Psoas muscle (tissue), 8 donors: ENCODE measurements around the gene IDH2. TPM values are rescaled to one million over a fixed set of nuclear protein-coding genes. Genes with fewer than 3 reads are reported as not detected.
A peak's percentile ranks its signal among the peaks of the same experiment; 100 is the strongest.

Experiments
- ATAC-seq, 4 donors: fragments of 200-7000 bp; cut with Tn5 transposase; one replicate each; pipeline ENCODE4 v1.9.1; 2020; ENCODE audit warnings: moderate library complexity in 3 of 4, mild to moderate bottlenecking in 2 of 4
- DNase-seq, 2 donors: peaks; one replicate each; pipeline ENCODE4 v3.0.0-alpha.2; 2020
- H3K27ac ChIP-seq: fragments of 200-600 bp; one replicate; pipeline ENCODE4 v1.8.0; 2022
- H3K27me3 ChIP-seq, 3 donors: fragments of 200-600 bp in 1 of 3; one replicate each; pipeline versions ENCODE4 v1.6.1 to v1.8.0; 2013 to 2022; ENCODE audit warnings: low read length in 2 of 3, mild to moderate bottlenecking in 2 of 3, moderate library complexity in 1 of 3; ENCODE audit not compliant: insufficient read depth in 3 of 3
- H3K36me3 ChIP-seq, 2 donors: fragments of 200-600 bp in 1 of 2; one replicate each; pipeline versions ENCODE4 v1.6.1 to v1.8.0; 2013 to 2022; ENCODE audit warnings: low read depth in 1 of 2, mild to moderate bottlenecking in 1 of 2, moderate library complexity in 1 of 2; ENCODE audit not compliant: insufficient read depth in 1 of 2
- H3K4me1 ChIP-seq: fragments of 200-600 bp; one replicate; pipeline ENCODE4 v1.8.0; 2022
- H3K4me3 ChIP-seq: fragments of 200-600 bp; one replicate; pipeline ENCODE4 v1.8.0; 2022; ENCODE audit warnings: mild to moderate bottlenecking
- H3K9me3 ChIP-seq: fragments of 200-600 bp; one replicate; pipeline ENCODE4 v1.8.0; 2022
- WGBS, 3 donors: extraction: QIAGEN DNeasy Blood & Tissue Kit; methylation state at CpG; one replicate each; pipeline versions ENCODE4 v1.1.6 to v1.1.7; 2013; 5-methylcytosine and 5-hydroxymethylcytosine counted together
- intact Hi-C, 2 donors: fragments of 100-400 bp; cut with DNase I; formaldehyde crosslinking; loops; one replicate each; pipeline versions ENCODE4 v1.11.0 to v1.14.2; 2022
- polyA plus RNA-seq, 3 donors: library from polyadenylated mRNA; stranded (reverse); fragments of 200-250 nt; gene quantifications; one replicate each; pipeline ENCODE4 v1.2.3, GENCODE V29; 2013
- total RNA-seq, 4 donors: library from RNA; stranded (reverse); fragmentation: NEBNext Ultra II Directional in 2 of 4; extraction: Animal tissue kit (Norgen Biotek cat#: 25700) in 2 of 4; gene quantifications; one replicate each; pipeline versions ENCODE4 v1.2.1 to v1.2.4, GENCODE V29; 2021 to 2023
- TF ChIP-seq, protein P1 (sequence below): fragments of 200-600 bp; IDR thresholded peaks from one replicate; pipeline ENCODE4 v1.8.0; 2022; ENCODE audit warnings: antibody characterized with exemption
- donor health status: healthy with polysubstance abuse.
- donor health status: DM: no; HTN: no; CAD: no; lungs with moderate emphysema.
- donor health status: Bipolar disorder and iron deficiency.
- donor health status: healthy.
- donor health status: DM: yes; HTN: yes; CAD: no.
- donor health status: DM: no; HTN: no; CAD: no.
- donor health status: DM: no; HTN: no; CAD: no.
- donor health status: DM: yes; HTN: yes; CAD: no.

IDH2 gene
- total and polyA plus RNA-seq, 7 donors, result 365 to 926 (median 695) TPM

GRCh38 chr15:90055182-90055581 lies 47.1 kb downstream of the IDH2 start:
- intact Hi-C loops, result no loop called here
- 83 to 88% (median 87%) methylated on average over 7 of the region's 7 CpGs for WGBS, 3 donors
- Histone ChIP-seq H3K36me3 (no peaks in the 10 kb centered on the region), H3K4me1 (no peaks in the 10 kb centered on the region), H3K27me3 (no peaks in the 10 kb centered on the region), H3K27ac (no peak overlapping the region), H3K9me3 (no peaks in the 10 kb centered on the region), H3K4me3 (no peak overlapping the region)
- no peak for DNase-seq
- ATAC-seq, result no peak
- TF ChIP-seq, protein P1, sequence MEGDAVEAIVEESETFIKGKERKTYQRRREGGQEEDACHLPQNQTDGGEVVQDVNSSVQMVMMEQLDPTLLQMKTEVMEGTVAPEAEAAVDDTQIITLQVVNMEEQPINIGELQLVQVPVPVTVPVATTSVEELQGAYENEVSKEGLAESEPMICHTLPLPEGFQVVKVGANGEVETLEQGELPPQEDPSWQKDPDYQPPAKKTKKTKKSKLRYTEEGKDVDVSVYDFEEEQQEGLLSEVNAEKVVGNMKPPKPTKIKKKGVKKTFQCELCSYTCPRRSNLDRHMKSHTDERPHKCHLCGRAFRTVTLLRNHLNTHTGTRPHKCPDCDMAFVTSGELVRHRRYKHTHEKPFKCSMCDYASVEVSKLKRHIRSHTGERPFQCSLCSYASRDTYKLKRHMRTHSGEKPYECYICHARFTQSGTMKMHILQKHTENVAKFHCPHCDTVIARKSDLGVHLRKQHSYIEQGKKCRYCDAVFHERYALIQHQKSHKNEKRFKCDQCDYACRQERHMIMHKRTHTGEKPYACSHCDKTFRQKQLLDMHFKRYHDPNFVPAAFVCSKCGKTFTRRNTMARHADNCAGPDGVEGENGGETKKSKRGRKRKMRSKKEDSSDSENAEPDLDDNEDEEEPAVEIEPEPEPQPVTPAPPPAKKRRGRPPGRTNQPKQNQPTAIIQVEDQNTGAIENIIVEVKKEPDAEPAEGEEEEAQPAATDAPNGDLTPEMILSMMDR, result no peak

DNA sequence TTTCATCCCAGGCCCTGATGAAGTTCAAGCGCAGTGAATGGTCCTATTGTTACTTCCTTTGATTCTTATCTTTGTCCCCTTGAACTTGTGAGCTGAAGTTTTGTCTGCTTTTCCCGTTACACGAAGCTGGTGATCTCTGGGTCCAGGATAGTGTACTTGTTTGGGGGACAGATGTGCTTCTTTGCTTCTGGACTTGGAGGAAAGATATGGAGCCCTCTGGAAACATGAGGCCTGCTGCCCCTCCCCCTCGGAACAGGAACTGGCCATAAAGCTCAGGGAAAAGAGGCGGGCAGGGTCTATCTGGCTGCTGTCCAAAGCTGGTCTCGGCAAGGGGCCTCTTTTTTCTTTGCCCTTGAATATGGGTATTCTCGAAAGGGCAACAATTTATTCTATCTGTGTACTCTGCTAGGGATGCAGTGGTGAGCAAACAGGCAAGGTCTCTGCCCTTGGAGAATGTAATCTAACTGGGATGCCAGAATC lies 47.6 kb downstream of the IDH2 start:
- ATAC-seq (no peak), DNase-seq (no peak)
- no peaks in the 10 kb centered on the region for H3K36me3 ChIP-seq
- no peaks in the 10 kb centered on the region for H3K9me3 ChIP-seq
- intact Hi-C loops, result no loop called here
- H3K4me1 ChIP-seq, result no peaks in the 10 kb centered on the region
- H3K27ac ChIP-seq, result no peak overlapping the region
- H3K4me3 ChIP-seq, result no peak overlapping the region
- TF ChIP-seq, protein P1, result no peak
- 62 to 66% (median 64%) methylated on average over 7 of the region's 7 CpGs for WGBS, 3 donors
- no peaks in the 10 kb centered on the region for H3K27me3 ChIP-seq

DNA sequence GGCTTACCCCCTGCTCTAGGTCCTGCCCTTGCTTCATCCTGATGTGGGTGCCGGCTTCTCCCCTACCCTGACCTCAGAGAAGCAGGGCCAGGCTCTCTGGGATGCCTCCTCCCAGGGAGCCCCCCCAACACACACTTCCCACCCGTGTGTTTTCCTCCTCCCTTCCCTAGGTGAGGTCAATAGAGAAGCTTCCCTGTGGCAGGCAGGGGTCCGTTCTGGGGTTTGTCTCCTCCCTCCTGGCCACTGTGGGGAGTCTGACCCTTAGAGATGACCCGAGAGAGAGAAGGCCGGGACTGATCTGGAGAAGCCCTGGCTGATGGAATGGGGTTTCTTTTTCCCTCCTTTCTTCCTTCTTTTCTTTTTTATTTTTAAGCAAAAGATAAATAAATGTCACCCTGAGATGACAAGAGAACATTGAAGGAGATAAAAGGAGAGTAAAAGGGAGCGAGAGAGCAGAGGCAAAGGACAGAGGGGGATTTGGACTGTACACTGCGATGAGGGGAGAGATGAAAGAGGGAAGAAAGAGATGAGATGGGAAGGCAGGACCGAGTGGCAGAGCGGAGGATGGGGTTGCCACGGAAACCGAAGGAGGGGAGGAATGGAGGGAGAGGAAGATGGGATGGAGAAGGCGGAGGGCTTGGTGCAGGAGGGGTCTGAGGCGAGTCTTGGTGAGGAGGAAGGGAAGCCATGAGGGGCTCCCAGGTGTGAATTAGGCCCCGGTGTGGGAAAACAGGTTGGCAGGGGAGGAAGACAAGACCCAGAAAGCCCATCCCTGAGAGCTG lies 48.4 kb downstream of the IDH2 start:
- H3K36me3 ChIP-seq, result no peaks in the 10 kb centered on the region
- WGBS, 3 donors, result 81 to 87% (median 87%) methylated on average over 14 of the region's 14 CpGs
- H3K9me3 ChIP-seq, result no peaks in the 10 kb centered on the region
- intact Hi-C loops, result no loop called here
- TF ChIP-seq, protein P1, result no peak
- no peak overlapping the region for H3K27ac ChIP-seq
- ATAC-seq (no peak), DNase-seq (no peak)
- no peak overlapping the region for H3K4me3 ChIP-seq
- H3K4me1 ChIP-seq, result no peaks in the 10 kb centered on the region
- no peaks in the 10 kb centered on the region for H3K27me3 ChIP-seq

DNA sequence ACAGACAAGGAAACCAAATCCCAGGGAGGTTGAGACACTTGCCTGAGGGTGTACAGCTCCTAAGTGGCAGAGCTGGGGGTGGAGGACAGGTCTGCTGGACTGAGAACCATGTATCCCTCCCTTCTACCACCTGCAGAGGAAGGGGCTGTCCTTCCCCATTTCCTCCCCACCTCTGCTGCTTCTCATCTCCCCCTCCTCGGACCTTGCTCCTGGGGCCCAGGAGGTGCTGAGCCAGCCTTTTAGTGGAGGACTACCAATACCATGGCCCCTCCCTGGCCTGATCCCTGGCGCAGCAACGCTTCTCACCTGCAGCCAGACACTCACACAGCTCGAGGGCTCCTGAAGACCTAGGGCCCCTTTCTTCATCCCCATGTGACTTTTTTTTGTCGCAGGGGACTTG lies 50.4 kb downstream of the IDH2 start:
- peaks cover 16% of the 10 kb centered on the region for H3K4me1 ChIP-seq
- TF ChIP-seq, protein P1, result no peak
- H3K27ac ChIP-seq, result no peak overlapping the region
- 80 to 88% (median 87%) methylated on average over 5 of the region's 5 CpGs for WGBS, 3 donors
- no peak overlapping the region for H3K4me3 ChIP-seq
- H3K36me3 ChIP-seq, result no peaks in the 10 kb centered on the region
- intact Hi-C loops, result no loop called here
- H3K27me3 ChIP-seq, result no peaks in the 10 kb centered on the region
- no peak for ATAC-seq
- no peaks in the 10 kb centered on the region for H3K9me3 ChIP-seq
- DNase-seq, result peak in 1 of 2 donors; percentile 12
